HG03159 (cell line): ENCODE results near the gene OTX1.

ENCODE experiments used
- ATAC-seq: cut with Tn5 transposase; IDR thresholded peaks from one replicate; pipeline ENCODE4 v1.9.1; 2021; ENCODE audit warnings: mild to moderate bottlenecking, moderate library complexity; ENCODE audit not compliant: unreplicated experiment

OTX1 gene

GRCh38 chr2:63046961-63047320, 3.7 kb upstream of the OTX1 start:
- ATAC-seq = no peak

- ATAC-seq = no peak
Measured at GRCh38 chr2:63047321-63048279, 3.0 kb upstream of the OTX1 start.

DNA sequence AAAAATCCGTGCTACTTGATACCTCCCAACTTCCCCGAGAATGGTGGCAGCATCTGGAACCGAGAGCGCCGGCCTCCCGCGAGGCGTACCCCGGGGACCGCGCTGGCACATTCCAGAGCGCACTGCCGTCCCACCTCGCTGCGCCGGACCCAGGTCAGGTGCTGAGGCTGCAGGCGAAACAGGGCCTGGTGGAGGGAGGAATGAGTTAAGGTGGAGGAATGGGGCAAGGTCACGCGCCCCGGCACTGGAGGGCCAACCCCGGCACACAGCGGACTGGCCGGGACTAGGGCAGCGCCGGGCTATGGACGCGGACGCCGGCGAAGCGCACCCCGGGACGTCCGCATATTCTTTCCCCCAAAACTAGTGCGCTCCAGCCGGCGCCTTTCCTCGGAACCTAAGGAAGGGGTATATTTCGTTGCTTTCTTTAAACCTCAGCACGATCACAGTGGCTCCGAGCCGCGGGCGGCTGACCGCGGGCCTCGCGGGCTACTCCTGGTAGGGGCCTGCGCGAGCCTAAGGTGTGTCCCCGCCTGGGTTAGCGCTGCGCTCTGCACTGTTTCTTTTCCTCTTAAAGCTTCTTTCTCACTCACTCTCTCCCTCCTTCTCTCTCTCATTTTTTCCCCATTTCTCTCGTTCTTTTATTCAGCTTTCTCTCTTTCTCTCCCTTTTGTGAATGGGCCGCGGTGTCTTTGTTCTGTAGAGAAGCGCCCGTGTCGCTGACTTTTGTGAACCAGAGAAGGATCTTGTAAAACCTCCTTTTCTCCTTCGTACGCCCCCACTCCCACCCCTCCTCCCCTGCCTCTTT, 2.1 kb upstream of the OTX1 start:
- no peak for ATAC-seq

GRCh38 chr2:63049211-63049969, 1.2 kb upstream of the OTX1 start:
- no peak for ATAC-seq

DNA sequence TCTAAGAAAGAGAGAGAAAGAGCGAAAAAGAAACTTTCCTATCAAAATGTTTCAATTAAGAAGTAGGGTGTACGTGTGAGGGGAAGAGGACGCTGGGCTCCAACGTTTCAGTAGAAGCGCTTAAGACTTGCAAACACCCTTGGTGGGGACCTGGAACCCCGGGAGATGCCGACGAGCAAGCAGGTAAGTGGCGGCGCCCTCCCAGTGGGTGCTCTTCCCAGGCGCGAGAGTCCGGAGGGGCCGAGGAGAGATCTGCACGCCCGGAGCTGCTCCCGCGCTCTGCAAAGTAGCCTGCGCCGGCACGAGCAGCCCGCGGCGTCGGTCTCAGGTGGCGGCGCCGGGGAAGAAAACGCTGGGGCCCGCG, 678 bp upstream of the OTX1 start:
- ATAC-seq = peak; percentile 20

DNA sequence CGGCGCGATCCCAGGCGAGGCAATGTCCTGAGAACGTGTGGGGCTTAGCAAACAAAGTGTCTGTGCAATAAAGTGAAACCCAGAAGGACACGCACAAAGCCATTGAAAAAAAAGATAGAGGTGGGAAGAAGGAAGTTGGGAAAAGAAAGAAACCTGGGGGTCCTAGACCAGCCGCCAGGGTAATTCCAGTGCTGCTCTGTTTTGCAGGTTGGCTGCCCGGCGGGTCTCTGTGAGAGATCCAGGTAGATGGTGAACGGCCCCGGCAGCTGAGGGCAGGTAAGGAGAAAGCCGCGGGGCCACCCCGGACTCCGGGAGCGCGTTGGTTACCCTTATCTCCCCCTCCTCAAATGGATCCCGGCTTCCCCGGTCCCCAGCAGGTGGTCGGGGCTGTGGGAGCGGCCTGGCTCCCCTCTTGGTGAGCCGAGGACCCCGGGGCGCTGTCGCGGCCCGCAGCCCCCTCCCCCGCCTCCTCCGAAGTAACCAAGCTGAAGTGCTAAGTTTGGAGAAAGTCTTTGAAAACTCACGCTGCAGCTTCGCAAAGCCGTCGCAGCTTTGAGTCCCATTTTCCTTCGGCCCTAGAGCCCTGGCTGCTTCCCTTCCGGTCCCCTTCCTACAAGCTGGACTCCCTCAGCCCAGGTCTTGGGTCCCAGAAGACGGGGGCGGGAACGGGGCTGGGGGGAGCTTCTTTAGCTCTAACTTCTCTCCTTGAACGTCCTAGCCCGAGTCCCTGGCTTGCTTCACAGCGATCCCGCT, 588 bp downstream of the OTX1 start:
- ATAC-seq = no peak

DNA sequence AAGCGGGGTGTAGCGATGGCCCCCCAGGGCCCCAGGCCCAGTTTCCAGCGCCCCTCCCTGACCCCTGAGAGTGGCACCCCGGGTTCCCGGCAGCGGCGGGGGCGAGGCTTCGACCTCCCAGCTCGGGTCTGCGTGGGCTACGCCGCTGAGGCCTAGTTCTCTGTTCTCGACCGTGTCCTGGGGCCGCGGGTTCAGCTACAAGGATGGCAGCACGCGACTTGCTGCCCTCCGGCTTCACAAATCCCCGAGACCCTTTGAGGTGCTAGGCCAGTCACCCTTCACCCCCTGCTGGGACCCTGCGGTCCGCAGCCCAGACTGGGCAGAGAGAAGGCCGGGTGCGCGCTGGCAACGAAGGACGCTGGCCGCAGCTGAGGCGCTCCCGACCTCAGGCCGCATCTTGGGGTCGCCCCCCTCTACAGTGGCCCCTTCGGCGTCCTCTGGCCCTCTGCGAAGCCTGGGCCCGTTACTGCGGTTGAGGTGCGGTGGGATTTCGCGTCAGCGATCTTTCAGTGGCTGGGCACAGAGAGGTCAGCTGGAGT, 1.2 kb downstream of the OTX1 start:
- no peak for ATAC-seq

DNA sequence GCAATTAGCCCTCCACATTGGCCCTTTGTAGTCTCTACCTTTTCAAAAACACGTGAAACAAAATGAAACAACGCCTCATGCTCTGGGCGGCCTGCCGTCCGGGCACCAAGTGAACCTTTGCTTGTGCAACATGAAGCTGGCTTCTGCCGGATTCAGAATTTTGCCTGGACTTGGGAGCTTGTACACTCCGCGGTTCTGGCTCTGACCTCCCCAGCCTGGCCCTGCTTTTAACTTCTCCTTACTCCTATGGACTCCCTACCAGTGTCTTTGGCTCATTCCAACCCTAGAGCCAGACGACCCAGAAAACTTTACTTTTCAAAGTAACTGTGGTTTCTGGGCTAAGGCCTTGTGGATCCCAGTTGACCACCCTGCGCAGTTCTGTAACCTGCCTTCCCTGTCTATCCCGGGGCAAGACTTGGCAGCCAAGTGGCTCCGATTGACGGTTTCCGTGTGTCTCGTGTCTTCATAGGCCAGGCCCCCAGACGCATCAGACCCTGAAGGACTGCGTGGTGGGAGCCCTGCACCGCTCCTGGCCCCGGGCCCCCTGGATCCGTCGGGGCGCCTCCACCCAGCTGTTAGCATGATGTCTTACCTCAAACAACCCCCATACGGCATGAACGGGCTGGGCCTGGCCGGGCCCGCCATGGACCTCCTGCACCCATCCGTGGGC, 1.9 kb downstream of the OTX1 start:
- no peak for ATAC-seq

- no peak for ATAC-seq
Measured at GRCh38 chr2:63053081-63053888, 2.7 kb downstream of the OTX1 start.

DNA sequence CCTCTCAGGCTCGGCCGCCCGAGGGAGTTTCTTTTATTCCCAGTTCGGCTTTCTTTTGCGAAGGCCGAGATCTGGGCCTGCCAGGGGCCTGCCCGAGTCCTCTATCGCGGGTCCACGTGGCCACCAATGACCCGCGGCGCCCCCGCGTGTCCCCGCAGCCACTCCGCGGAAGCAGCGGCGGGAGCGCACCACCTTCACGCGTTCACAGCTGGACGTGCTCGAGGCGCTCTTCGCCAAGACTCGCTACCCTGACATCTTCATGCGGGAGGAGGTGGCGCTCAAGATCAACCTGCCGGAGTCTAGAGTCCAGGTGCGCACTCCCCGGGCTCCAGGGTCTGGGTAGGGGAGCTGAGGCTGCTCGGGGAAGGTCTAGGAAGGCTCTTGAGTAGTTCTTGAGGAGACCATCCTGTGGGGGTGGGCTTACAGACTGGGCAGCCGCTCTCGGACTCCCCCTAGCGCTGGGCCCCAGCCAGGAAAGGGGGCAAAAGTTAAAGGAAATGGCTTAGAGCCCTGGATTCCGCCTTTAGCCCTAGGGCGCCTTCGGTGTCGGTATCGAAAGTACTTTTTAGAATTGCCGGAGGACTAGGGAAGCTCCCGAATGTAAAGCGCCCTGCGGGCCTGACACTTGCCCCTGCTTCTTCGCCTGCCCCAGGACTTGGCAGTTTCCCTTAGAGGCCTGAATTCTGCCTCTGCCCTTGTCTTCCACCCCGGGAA, 3.4 kb downstream of the OTX1 start:
- no peak for ATAC-seq

GRCh38 chr2:63054841-63055225, 4.2 kb downstream of the OTX1 start:
- no peak for ATAC-seq

DNA sequence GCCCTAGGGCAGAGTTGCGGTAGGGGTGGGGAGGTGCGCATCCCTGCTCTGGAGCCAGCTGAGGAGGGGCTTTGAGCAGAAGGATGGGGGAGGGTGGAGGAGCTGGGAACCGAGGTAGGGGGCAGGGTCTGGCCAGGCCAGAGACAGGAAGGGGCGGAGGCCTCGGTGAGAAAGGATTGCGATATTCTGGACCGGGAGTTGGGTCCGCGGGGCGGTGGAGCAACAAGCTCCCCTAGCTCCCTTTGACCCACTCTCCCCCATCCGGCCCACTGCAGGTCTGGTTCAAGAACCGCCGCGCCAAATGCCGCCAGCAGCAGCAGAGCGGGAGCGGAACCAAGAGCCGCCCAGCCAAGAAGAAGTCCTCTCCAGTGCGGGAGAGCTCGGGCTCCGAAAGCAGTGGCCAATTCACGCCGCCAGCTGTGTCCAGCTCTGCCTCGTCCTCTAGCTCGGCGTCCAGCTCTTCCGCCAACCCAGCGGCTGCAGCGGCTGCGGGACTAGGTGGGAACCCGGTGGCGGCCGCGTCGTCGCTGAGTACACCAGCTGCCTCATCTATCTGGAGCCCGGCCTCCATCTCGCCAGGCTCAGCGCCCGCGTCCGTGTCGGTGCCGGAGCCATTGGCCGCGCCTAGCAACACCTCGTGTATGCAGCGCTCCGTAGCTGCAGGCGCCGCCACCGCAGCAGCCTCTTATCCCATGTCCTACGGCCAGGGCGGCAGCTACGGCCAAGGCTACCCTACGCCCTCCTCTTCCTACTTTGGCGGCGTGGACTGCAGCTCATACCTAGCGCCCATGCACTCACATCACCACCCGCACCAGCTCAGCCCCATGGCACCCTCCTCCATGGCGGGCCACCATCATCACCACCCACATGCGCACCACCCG, 4.8 kb downstream of the OTX1 start:
- ATAC-seq = no peak

- peak; percentile 40 for ATAC-seq
Measured at GRCh38 chr2:63056107-63057050, 5.7 kb downstream of the OTX1 start.

GRCh38 chr2:63057249-63058143, 6.9 kb downstream of the OTX1 start:
- ATAC-seq = no peak
